SU-DHL-6 (cell line): Measurements from ENCODE around the gene GPR155.
A peak's percentile ranks its signal among the peaks of the same experiment; 100 is the strongest.

ENCODE experiments used
- H2AFZ ChIP-seq: fragments of 200-600 bp; sonication (generic); 2 replicates; pipeline ENCODE4 v1.6.1; 2014; ENCODE audit warnings: low read depth, mild to moderate bottlenecking, moderate library complexity, mixed read lengths, antibody characterized with exemption, low read length; ENCODE audit not compliant: severe bottlenecking
- H3F3A ChIP-seq: fragments of 200-600 bp; shearing (Covaris generic); 2 replicates; pipeline ENCODE4 v1.6.0; 2016; ENCODE audit warnings: antibody characterized with exemption, mild to moderate bottlenecking; ENCODE audit not compliant: insufficient read depth
- H3K27ac ChIP-seq: fragments of 200-600 bp; sonication (generic); 2 replicates; pipeline ENCODE4 v1.5.1; 2016; ENCODE audit warnings: low read depth, mild to moderate bottlenecking, low read length, moderate library complexity, mixed read lengths
- H3K27me3 ChIP-seq: fragments of 200-600 bp; sonication (generic), shearing (Covaris generic); 2 replicates; pipeline ENCODE4 v1.6.0; 2014; ENCODE audit warnings: mild to moderate bottlenecking, low read length
- H3K36me3 ChIP-seq: fragments of 200-600 bp; sonication (generic); 2 replicates; pipeline ENCODE4 v1.6.1; 2014; ENCODE audit warnings: mild to moderate bottlenecking, low read length, mixed read lengths
- H3K4me2 ChIP-seq: fragments of 300-600, 200-600 bp; shearing (Covaris generic), sonication (generic); 2 replicates; pipeline ENCODE4 v1.6.0; 2014; ENCODE audit warnings: low read length, low read depth, mild to moderate bottlenecking; ENCODE audit not compliant: poor library complexity, severe bottlenecking
- H3K4me3 ChIP-seq: fragments of 200-600 bp; sonication (generic); 2 replicates; pipeline ENCODE4 v1.5.1; 2014; ENCODE audit warnings: antibody characterized with exemption, low read length, mild to moderate bottlenecking, mixed read lengths; ENCODE audit not compliant: insufficient read depth, poor library complexity, severe bottlenecking
- H3K79me2 ChIP-seq: fragments of 200-600 bp; sonication (generic); 2 replicates; pipeline ENCODE4 v1.6.1; 2014; ENCODE audit warnings: mild to moderate bottlenecking, low read length, moderate library complexity; ENCODE audit not compliant: insufficient read depth
- H3K9ac ChIP-seq: fragments of 200-600 bp; sonication (generic); 2 replicates; pipeline ENCODE4 v1.7.0; 2014; ENCODE audit warnings: mild to moderate bottlenecking, low read length
- H3K9me2 ChIP-seq: fragments of 200-600 bp; sonication (generic); replicated peaks from 2 replicates; pipeline ENCODE4 v1.6.1; 2014; ENCODE audit warnings: low read length; ENCODE audit not compliant: insufficient read depth
- H3K9me3 ChIP-seq: fragments of 200-600 bp; sonication (generic); 2 replicates; pipeline ENCODE4 v1.6.1; 2014; ENCODE audit warnings: low read length, mixed read lengths; ENCODE audit not compliant: insufficient read depth
- H4K20me1 ChIP-seq: fragments of 200-600 bp; sonication (generic); 2 replicates; pipeline ENCODE4 v1.6.1; 2014; ENCODE audit warnings: low read depth, mild to moderate bottlenecking, antibody characterized with exemption, low read length, moderate library complexity, mixed read lengths
- EZH2phosphoT487 ChIP-seq: fragments of 200-600 bp; sonication (generic), shearing (Covaris generic); conservative IDR thresholded peaks from 2 replicates; pipeline ENCODE4 v1.6.1; 2018; ENCODE audit warnings: mild to moderate bottlenecking, antibody characterized with exemption, low read length, moderate library complexity, mixed read lengths
- TF ChIP-seq, protein P1 (sequence below): fragments of 200-600 bp; sonication (generic); IDR thresholded peaks from one replicate; pipeline ENCODE4 v1.5.1; 2017; ENCODE audit warnings: antibody characterized with exemption, mild to moderate bottlenecking, low read length, moderate library complexity; ENCODE audit not compliant: insufficient read depth, poor library complexity, severe bottlenecking

Gene GPR155

DNA sequence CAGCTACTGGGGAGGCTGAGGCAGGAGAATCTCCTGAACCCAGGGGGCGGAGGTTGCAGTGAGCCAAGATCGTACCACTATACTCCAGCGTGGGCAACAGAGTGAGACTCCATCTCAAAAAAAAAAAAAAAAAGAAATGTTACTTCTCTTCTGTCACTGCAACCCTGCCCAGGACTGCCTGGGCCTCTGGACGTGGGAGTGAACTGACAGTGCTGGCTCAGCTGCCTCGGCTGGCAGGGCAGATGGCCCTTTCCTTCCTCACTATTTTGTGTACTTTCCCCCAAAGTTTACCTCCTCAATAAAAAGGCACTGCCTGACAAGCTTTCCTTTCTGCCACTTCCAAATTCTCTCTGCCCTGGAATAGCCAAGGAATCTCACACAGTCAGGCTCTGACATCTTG lies 12.5 kb upstream of the GPR155 start:
- Histone ChIP-seq H3K9me3 (no peaks in the 10 kb centered on the region), H2AFZ (no peak overlapping the region), H3F3A (no peaks in the 10 kb centered on the region), H3K27me3 (no peaks in the 10 kb centered on the region), H4K20me1 (no peaks in the 10 kb centered on the region), H3K4me3 (no peak overlapping the region), H3K9me2 (no peaks in the 10 kb centered on the region), H3K36me3 (no peaks in the 10 kb centered on the region), H3K9ac (no peak overlapping the region), H3K4me2 (no peak overlapping the region), H3K79me2 (no peaks in the 10 kb centered on the region), H3K27ac (no peak overlapping the region)
- TF ChIP-seq, protein P1, sequence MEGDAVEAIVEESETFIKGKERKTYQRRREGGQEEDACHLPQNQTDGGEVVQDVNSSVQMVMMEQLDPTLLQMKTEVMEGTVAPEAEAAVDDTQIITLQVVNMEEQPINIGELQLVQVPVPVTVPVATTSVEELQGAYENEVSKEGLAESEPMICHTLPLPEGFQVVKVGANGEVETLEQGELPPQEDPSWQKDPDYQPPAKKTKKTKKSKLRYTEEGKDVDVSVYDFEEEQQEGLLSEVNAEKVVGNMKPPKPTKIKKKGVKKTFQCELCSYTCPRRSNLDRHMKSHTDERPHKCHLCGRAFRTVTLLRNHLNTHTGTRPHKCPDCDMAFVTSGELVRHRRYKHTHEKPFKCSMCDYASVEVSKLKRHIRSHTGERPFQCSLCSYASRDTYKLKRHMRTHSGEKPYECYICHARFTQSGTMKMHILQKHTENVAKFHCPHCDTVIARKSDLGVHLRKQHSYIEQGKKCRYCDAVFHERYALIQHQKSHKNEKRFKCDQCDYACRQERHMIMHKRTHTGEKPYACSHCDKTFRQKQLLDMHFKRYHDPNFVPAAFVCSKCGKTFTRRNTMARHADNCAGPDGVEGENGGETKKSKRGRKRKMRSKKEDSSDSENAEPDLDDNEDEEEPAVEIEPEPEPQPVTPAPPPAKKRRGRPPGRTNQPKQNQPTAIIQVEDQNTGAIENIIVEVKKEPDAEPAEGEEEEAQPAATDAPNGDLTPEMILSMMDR, result no peak
- TF ChIP-seq EZH2phosphoT487, result no peak

DNA sequence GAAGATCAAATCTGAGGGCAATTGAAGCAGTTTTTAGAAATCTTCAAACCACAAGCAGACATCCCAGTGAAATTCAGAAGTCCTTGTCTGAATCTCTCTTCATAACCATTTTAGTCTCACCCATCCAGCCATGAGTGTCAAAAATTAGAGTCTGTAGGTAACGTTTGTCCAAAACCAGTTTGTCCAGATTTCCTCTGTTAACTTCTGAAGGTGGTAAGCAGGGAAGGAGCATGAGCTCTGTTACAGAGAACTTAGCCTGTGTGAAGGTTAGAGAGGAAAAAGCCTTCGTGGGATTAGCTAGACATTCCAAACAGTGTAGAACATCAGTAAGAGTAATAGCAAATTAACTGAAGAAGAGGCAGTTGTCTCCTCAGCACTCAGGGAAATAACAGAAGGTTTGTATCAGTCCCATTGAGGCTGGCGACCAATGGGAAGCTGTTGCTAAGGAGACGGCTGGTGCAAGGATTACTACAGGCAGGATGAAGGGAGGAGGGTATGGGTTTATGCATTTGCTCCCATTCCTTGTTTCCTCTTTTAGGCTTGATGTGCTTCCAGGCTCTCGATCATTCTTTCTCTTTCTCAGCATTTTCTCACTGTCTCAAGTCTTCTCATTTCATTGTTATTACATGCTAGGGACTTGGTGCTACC lies 8.7 kb upstream of the GPR155 start:
- Histone ChIP-seq H2AFZ (no peak overlapping the region), H3K9ac (no peak overlapping the region), H4K20me1 (no peaks in the 10 kb centered on the region), H3K9me3 (no peaks in the 10 kb centered on the region), H3F3A (0 out of 2 replicates have a peak, but pooled peaks cover 3% of the 10 kb centered on the region), H3K36me3 (no peaks in the 10 kb centered on the region), H3K27me3 (no peaks in the 10 kb centered on the region), H3K79me2 (no peaks in the 10 kb centered on the region), H3K27ac (no peak overlapping the region), H3K9me2 (no peaks in the 10 kb centered on the region), H3K4me2 (no peak overlapping the region), H3K4me3 (no peak overlapping the region)
- no peak for TF ChIP-seq EZH2phosphoT487
- TF ChIP-seq, protein P1, result no peak

DNA sequence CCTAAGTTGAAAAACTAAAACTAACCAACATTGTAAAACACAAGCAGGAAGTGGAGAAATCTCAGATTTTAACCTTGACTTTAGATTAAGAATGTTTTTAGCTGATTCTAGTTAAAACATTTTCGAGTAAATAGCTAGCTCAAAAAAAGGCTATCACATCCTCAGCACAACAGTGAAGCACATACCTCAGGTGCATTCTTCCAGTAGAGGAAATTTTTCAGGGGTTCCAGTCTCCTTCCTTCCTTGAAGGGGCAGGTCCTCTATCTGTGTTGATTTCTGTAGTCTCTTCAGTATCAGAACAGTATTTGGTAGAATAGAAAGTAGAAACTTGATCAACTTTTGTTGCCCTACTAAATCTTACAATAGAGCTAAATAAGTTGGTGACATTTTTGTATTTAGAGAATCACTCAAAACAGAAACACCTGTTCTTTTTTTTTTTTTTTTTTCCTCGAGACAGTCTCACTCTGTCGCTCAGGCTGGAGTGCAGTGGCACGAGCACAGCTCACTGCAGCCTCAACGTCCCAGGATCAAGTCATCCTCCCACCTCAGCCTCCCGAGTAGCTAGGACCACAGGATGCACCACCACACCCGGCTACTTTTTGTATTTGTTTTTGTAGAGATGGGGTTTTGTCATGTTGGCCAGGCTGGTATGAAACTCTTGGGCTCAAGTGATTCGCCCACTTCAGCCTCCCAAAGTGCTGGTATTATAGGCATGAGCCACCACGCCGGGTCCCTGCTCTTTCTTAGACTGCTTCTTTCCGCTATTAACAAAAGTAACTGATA lies 6.9 kb upstream of the GPR155 start:
- Histone ChIP-seq H3K4me3 (peak overlapping the region; percentile 22), H4K20me1 (no peaks in the 10 kb centered on the region), H3K79me2 (no peaks in the 10 kb centered on the region), H2AFZ (peak overlapping the region; percentile 76), H3K36me3 (no peaks in the 10 kb centered on the region), H3K9me3 (no peaks in the 10 kb centered on the region), H3K27ac (no peak overlapping the region), H3F3A (0 out of 2 replicates have a peak, but pooled peaks cover 3% of the 10 kb centered on the region), H3K27me3 (no peaks in the 10 kb centered on the region), H3K9ac (peak overlapping the region; percentile 10; the same call in 1 of the 2 replicates), H3K9me2 (no peaks in the 10 kb centered on the region), H3K4me2 (peak overlapping the region; percentile 51)
- no peak for TF ChIP-seq EZH2phosphoT487
- TF ChIP-seq, protein P1, result no peak
